Ishikawa (cell line): ENCODE data around the gene PLSCR3.

ENCODE experiments used
- CEBPB ChIP-seq: IDR thresholded peaks from 2 replicates; pipeline ENCODE4 v1.6.1; 2012
- CREB1 ChIP-seq: IDR thresholded peaks from 2 replicates; pipeline ENCODE4 v1.6.1; 2012; ENCODE audit warnings: low read depth
- EGR1 ChIP-seq: IDR thresholded peaks from 2 replicates; pipeline ENCODE4 v1.6.1; 2012
- EP300 ChIP-seq: IDR thresholded peaks from 2 replicates; pipeline ENCODE4 v1.6.1; 2012; ENCODE audit warnings: borderline replicate concordance
- FOXM1 ChIP-seq: IDR thresholded peaks from 2 replicates; pipeline ENCODE4 v1.6.1; 2012; ENCODE audit warnings: low read depth, borderline replicate concordance
- MAX ChIP-seq: IDR thresholded peaks from 2 replicates; pipeline ENCODE4 v1.6.1; 2012
- NFIC ChIP-seq: IDR thresholded peaks from 2 replicates; pipeline ENCODE4 v1.6.1; 2012
- RAD21 ChIP-seq: IDR thresholded peaks from 2 replicates; pipeline ENCODE4 v1.6.1; 2012; ENCODE audit warnings: low read depth
- TCF12 ChIP-seq: IDR thresholded peaks from 2 replicates; pipeline ENCODE4 v1.6.1; 2012; ENCODE audit warnings: low read depth
- TEAD4 ChIP-seq: IDR thresholded peaks from 2 replicates; pipeline ENCODE4 v1.6.1; 2012
- ZBTB7A ChIP-seq: IDR thresholded peaks from 2 replicates; pipeline ENCODE4 v1.6.1; 2012; ENCODE audit warnings: low read depth
- TF ChIP-seq, protein P1 (sequence below): IDR thresholded peaks from 2 replicates; pipeline ENCODE4 v1.6.1; 2012; ENCODE audit warnings: low read depth, mild to moderate bottlenecking
- TF ChIP-seq, protein P2 (sequence below): IDR thresholded peaks from 2 replicates; pipeline ENCODE4 v1.6.1; 2012

GRCh38 chr17:7340179-7340578 lies 54.1 kb downstream of the PLSCR3 start:
- TF ChIP-seq MAX: no peak
- no peak for TF ChIP-seq EP300
- TF ChIP-seq FOXM1: no peak
- TF ChIP-seq NFIC: no peak
- no peak for TF ChIP-seq RAD21
- TF ChIP-seq TEAD4: no peak
- no peak for TF ChIP-seq CEBPB
- TF ChIP-seq, protein P1, sequence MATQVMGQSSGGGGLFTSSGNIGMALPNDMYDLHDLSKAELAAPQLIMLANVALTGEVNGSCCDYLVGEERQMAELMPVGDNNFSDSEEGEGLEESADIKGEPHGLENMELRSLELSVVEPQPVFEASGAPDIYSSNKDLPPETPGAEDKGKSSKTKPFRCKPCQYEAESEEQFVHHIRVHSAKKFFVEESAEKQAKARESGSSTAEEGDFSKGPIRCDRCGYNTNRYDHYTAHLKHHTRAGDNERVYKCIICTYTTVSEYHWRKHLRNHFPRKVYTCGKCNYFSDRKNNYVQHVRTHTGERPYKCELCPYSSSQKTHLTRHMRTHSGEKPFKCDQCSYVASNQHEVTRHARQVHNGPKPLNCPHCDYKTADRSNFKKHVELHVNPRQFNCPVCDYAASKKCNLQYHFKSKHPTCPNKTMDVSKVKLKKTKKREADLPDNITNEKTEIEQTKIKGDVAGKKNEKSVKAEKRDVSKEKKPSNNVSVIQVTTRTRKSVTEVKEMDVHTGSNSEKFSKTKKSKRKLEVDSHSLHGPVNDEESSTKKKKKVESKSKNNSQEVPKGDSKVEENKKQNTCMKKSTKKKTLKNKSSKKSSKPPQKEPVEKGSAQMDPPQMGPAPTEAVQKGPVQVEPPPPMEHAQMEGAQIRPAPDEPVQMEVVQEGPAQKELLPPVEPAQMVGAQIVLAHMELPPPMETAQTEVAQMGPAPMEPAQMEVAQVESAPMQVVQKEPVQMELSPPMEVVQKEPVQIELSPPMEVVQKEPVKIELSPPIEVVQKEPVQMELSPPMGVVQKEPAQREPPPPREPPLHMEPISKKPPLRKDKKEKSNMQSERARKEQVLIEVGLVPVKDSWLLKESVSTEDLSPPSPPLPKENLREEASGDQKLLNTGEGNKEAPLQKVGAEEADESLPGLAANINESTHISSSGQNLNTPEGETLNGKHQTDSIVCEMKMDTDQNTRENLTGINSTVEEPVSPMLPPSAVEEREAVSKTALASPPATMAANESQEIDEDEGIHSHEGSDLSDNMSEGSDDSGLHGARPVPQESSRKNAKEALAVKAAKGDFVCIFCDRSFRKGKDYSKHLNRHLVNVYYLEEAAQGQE: no peak
- TF ChIP-seq ZBTB7A: no peak
- no peak for TF ChIP-seq EGR1
- TF ChIP-seq, protein P2, sequence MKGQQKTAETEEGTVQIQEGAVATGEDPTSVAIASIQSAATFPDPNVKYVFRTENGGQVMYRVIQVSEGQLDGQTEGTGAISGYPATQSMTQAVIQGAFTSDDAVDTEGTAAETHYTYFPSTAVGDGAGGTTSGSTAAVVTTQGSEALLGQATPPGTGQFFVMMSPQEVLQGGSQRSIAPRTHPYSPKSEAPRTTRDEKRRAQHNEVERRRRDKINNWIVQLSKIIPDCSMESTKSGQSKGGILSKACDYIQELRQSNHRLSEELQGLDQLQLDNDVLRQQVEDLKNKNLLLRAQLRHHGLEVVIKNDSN: no peak
- TF ChIP-seq TCF12: no peak
- TF ChIP-seq CREB1: no peak
